IPS DF 6.9 (cell line): ENCODE data around the gene RPL19.

Experiments used
- DNase-seq: peaks from one replicate; pipeline ENCODE4 v3.0.0-alpha.2; 2013; ENCODE audit warnings: low read depth, low spot score
- H3K27ac ChIP-seq: one replicate; pipeline ENCODE4 v1.5.1; 2013; ENCODE audit warnings: low read length, control low read depth
- H3K27me3 ChIP-seq: 2 replicates; pipeline ENCODE4 v1.6.1; 2013; ENCODE audit warnings: mild to moderate bottlenecking, low read length; ENCODE audit not compliant: control insufficient read depth, insufficient read depth
- H3K36me3 ChIP-seq: 2 replicates; pipeline ENCODE4 v1.6.1; 2013; ENCODE audit warnings: low read length; ENCODE audit not compliant: control insufficient read depth, insufficient read depth
- H3K4me1 ChIP-seq: 2 replicates; pipeline ENCODE4 v1.6.1; 2013; ENCODE audit warnings: low read length; ENCODE audit not compliant: control insufficient read depth, insufficient read depth
- H3K4me3 ChIP-seq: 2 replicates; pipeline ENCODE4 v1.5.1; 2013; ENCODE audit warnings: mild to moderate bottlenecking, low read length
- H3K9me3 ChIP-seq: 2 replicates; pipeline ENCODE4 v1.6.1; 2013; ENCODE audit warnings: low read length, inconsistent platforms; ENCODE audit not compliant: control insufficient read depth, insufficient read depth
- WGBS: extraction: QIAGEN DNeasy Blood & Tissue Kit; methylation state at CpG from one replicate; pipeline ENCODE4 v1.1.7; 2013; ENCODE audit warnings: mixed read lengths, missing lambda C conversion rate; ENCODE audit not compliant: insufficient read length, insufficient coverage; 5-methylcytosine and 5-hydroxymethylcytosine counted together

RPL19 gene

GRCh38 chr17:39200070-39200879 is at the start of gene RPL19:
Gene RPL19 (plus strand): TSS chr17:39200283. CDS start chr17:39200345, 62 bp downstream.
- no peak for DNase-seq
- no peaks in the 10 kb centered on the region for H3K27me3 ChIP-seq
- H3K36me3 ChIP-seq = peaks cover 35% of the 10 kb centered on the region
- peaks cover 3% of the 10 kb centered on the region; the same call in 1 of the 2 replicates for H3K4me1 ChIP-seq
- H3K4me3 ChIP-seq = peak within 1 kb of the TSS; percentile 95
- H3K27ac ChIP-seq = no peak within 1 kb of the TSS
- no CpG with 5 or more reads among the region's 52 CpGs for WGBS
- H3K9me3 ChIP-seq = no peaks in the 10 kb centered on the region

GRCh38 chr17:39150795-39151149 is 49.3 kb upstream of the RPL19 start:
- H3K4me1 ChIP-seq = peaks cover 2% of the 10 kb centered on the region; the same call in 1 of the 2 replicates
- H3K4me3 ChIP-seq = peak overlapping the region; percentile 72; the same call in 1 of the 2 replicates
- WGBS = no CpG with 5 or more reads among the region's 5 CpGs
- peaks cover 9% of the 10 kb centered on the region; the same call in 1 of the 2 replicates for H3K27me3 ChIP-seq
- no peak overlapping the region for H3K27ac ChIP-seq
- no peaks in the 10 kb centered on the region for H3K36me3 ChIP-seq
- no peaks in the 10 kb centered on the region for H3K9me3 ChIP-seq
- DNase-seq = no peak

- H3K9me3 ChIP-seq = no peaks in the 10 kb centered on the region
- H3K27me3 ChIP-seq = peaks cover 9% of the 10 kb centered on the region; the same call in 1 of the 2 replicates
- H3K4me3 ChIP-seq = peak within 1 kb of the TSS; percentile 72; the same call in 1 of the 2 replicates
- H3K36me3 ChIP-seq = no peaks in the 10 kb centered on the region
- H3K4me1 ChIP-seq = peaks cover 2% of the 10 kb centered on the region; the same call in 1 of the 2 replicates
- H3K27ac ChIP-seq = no peak within 1 kb of the TSS
- no CpG with 5 or more reads among the region's 68 CpGs for WGBS
- no peak for DNase-seq
Observed at GRCh38 chr17:39151150-39151942, 48.7 kb upstream of the RPL19 start, which contains the start of gene PLXDC1. Gene PLXDC1 (minus strand): TSS chr17:39151637. CDS start chr17:39151437, 200 bp downstream.

- Histone ChIP-seq H3K27ac (no peak overlapping the region), H3K4me1 (peaks cover 2% of the 10 kb centered on the region; the same call in 1 of the 2 replicates), H3K27me3 (peaks cover 9% of the 10 kb centered on the region; the same call in 1 of the 2 replicates), H3K9me3 (no peaks in the 10 kb centered on the region), H3K36me3 (no peaks in the 10 kb centered on the region), H3K4me3 (peak overlapping the region; percentile 41; the same call in 1 of the 2 replicates)
- no peak for DNase-seq
- WGBS = no CpG with 5 or more reads among the region's 25 CpGs
Observed at GRCh38 chr17:39151943-39152818, 47.9 kb upstream of the RPL19 start.

- Histone ChIP-seq H3K36me3 (no peaks in the 10 kb centered on the region), H3K27me3 (peaks cover 9% of the 10 kb centered on the region; the same call in 1 of the 2 replicates), H3K27ac (no peak overlapping the region), H3K4me3 (peak overlapping the region; percentile 69), H3K4me1 (peaks cover 2% of the 10 kb centered on the region; the same call in 1 of the 2 replicates), H3K9me3 (no peaks in the 10 kb centered on the region)
- DNase-seq = no peak
- WGBS = no CpG with 5 or more reads among the region's 16 CpGs
Observed at GRCh38 chr17:39153599-39154051, 46.5 kb upstream of the RPL19 start.

- no CpG with 5 or more reads among the region's 2 CpGs for WGBS
- H3K27ac ChIP-seq = no peak overlapping the region
Observed at GRCh38 chr17:39155654-39156053, 44.4 kb upstream of the RPL19 start.

GRCh38 chr17:39156491-39156890 is 43.6 kb upstream of the RPL19 start:
- no peak overlapping the region for H3K4me3 ChIP-seq
- H3K36me3 ChIP-seq = no peaks in the 10 kb centered on the region
- no peak overlapping the region for H3K27ac ChIP-seq
- no peaks in the 10 kb centered on the region for H3K9me3 ChIP-seq
- H3K27me3 ChIP-seq = peaks cover 1% of the 10 kb centered on the region; the same call in 1 of the 2 replicates
- no CpG with 5 or more reads among the region's 7 CpGs for WGBS
- H3K4me1 ChIP-seq = peaks cover 2% of the 10 kb centered on the region; the same call in 1 of the 2 replicates
- no peak for DNase-seq

More at GRCh38 chr17:39155654-39156053, 44.4 kb upstream of the RPL19 start:
- H3K4me1 ChIP-seq = peaks cover 2% of the 10 kb centered on the region; the same call in 1 of the 2 replicates
- no peak overlapping the region for H3K4me3 ChIP-seq
- no peaks in the 10 kb centered on the region for H3K36me3 ChIP-seq
- peaks cover 3% of the 10 kb centered on the region; the same call in 1 of the 2 replicates for H3K27me3 ChIP-seq
- no peaks in the 10 kb centered on the region for H3K9me3 ChIP-seq
- no peak for DNase-seq

- Histone ChIP-seq H3K27ac (no peak overlapping the region), H3K9me3 (no peaks in the 10 kb centered on the region), H3K36me3 (no peaks in the 10 kb centered on the region), H3K4me1 (no peaks in the 10 kb centered on the region), H3K4me3 (no peak overlapping the region), H3K27me3 (no peaks in the 10 kb centered on the region)
- no peak for DNase-seq
- no CpG with 5 or more reads among the region's 2 CpGs for WGBS
Observed at GRCh38 chr17:39158623-39159022, 41.5 kb upstream of the RPL19 start.

GRCh38 chr17:39161962-39162361 is 38.1 kb upstream of the RPL19 start:
- no peaks in the 10 kb centered on the region for H3K4me1 ChIP-seq
- H3K27ac ChIP-seq = no peak overlapping the region
- no peaks in the 10 kb centered on the region for H3K36me3 ChIP-seq
- DNase-seq = no peak
- WGBS = no CpG with 5 or more reads among the region's 2 CpGs
- H3K9me3 ChIP-seq = no peaks in the 10 kb centered on the region
- H3K4me3 ChIP-seq = no peak overlapping the region
- peaks cover 15% of the 10 kb centered on the region for H3K27me3 ChIP-seq
